ENCODE data around the gene NAAA.

NAAA gene

DNA sequence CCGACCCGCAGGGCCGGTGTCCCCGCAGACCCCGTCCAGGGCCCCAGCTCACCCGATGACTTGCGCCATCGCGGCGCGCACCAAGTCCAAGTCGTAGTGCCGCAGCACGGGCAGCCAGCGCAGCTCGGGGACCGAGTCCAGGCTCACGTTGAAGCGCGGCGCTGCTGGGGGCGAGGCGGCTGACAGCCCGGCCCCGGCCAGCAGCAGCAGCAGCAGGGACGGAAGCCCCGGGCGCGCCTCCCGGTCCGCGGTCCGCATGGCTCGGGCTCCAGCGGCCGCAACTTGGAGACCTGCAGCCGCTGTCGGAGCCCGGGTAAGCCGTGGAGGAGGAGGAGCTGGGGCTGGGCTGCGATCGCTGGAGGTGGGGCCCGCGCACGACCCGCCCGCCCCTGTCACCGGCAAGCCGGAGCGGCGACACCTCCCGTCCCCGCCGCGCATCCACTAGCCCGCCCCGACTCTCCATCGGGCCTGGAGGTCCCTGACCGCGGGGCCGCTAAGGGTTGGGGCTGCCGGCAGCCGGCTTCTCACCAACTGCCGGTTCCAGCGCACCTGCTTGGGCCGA lies at the start of gene NAAA:
Gene NAAA (minus strand): TSS at position 322 of the 562 bp plus-strand sequence. CDS start 64 bp downstream, at position 258.
- no peak for TF ChIP-seq CTCF (IDR thresholded peaks at IDR 0.05)
- peak; percentile 79 for DNase-seq
- Mint-ChIP-seq H3K27me3 (ENCODE audit: low read depth, poor library complexity) (peaks cover 38% of the 10 kb centered on the region), H3K4me3 (peak within 1 kb of the TSS; percentile 89), H3K4me1 (peaks cover 8% of the 10 kb centered on the region), H3K9me3 (no peaks in the 10 kb centered on the region), H3K36me3 (ENCODE audit: low read depth) (peaks cover 22% of the 10 kb centered on the region), H3K27ac (no peak within 1 kb of the TSS)

- no peak overlapping the region for H3K27ac Mint-ChIP-seq
- peaks cover 19% of the 10 kb centered on the region for H3K27me3 Mint-ChIP-seq (ENCODE audit: low read depth, poor library complexity)
- no peak for DNase-seq
- TF ChIP-seq CTCF (IDR thresholded peaks at IDR 0.05), result no peak
- peaks cover 8% of the 10 kb centered on the region for H3K9me3 Mint-ChIP-seq
- H3K36me3 Mint-ChIP-seq (ENCODE audit: low read depth), result peaks cover 24% of the 10 kb centered on the region
- peak overlapping the region; percentile 92 for H3K4me3 Mint-ChIP-seq
- H3K4me1 Mint-ChIP-seq, result peaks cover 22% of the 10 kb centered on the region
Observed at GRCh38 chr4:75989846-75990528, 49.2 kb upstream of the NAAA start.

GRCh38 chr4:75985116-75985515 lies 44.3 kb upstream of the NAAA start:
- H3K9me3 Mint-ChIP-seq, result no peaks in the 10 kb centered on the region
- H3K27ac Mint-ChIP-seq, result no peak overlapping the region
- TF ChIP-seq CTCF (IDR thresholded peaks at IDR 0.05), result no peak
- H3K36me3 Mint-ChIP-seq (ENCODE audit: low read depth), result peaks cover 50% of the 10 kb centered on the region
- no peak for DNase-seq
- H3K27me3 Mint-ChIP-seq (ENCODE audit: low read depth, poor library complexity), result no peaks in the 10 kb centered on the region
- H3K4me1 Mint-ChIP-seq, result peaks cover 22% of the 10 kb centered on the region
- no peak overlapping the region for H3K4me3 Mint-ChIP-seq

- no peaks in the 10 kb centered on the region for H3K27me3 Mint-ChIP-seq (ENCODE audit: low read depth, poor library complexity)
- peaks cover 14% of the 10 kb centered on the region for H3K9me3 Mint-ChIP-seq
- no peak overlapping the region for H3K27ac Mint-ChIP-seq
- no peak for TF ChIP-seq CTCF (IDR thresholded peaks at IDR 0.05)
- no peak for DNase-seq
- no peaks in the 10 kb centered on the region for H3K4me1 Mint-ChIP-seq
- H3K36me3 Mint-ChIP-seq (ENCODE audit: low read depth), result peaks cover 61% of the 10 kb centered on the region
- H3K4me3 Mint-ChIP-seq, result no peak overlapping the region
Observed at GRCh38 chr4:75980576-75980975, 39.8 kb upstream of the NAAA start.

DNA sequence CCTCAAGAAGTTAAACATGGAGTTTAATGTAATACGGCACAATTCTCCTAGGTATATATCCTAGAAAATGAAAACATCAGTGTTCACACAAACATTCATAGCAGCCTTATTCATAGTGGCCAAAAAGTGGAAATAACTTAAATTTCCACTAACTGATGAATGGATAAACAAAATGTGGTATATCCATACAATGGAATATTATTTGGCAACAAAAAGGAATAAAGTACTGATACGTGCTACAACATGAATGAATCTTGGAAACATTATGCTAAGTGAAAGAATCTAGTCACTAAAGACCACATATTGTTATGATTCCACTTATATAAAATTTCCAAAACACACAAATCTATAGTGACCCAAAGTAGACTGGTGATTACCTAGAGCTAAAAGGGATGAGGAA lies 35.4 kb upstream of the NAAA start:
- peaks cover 15% of the 10 kb centered on the region for H3K9me3 Mint-ChIP-seq
- no peaks in the 10 kb centered on the region for H3K4me1 Mint-ChIP-seq
- no peak for DNase-seq
- H3K27ac Mint-ChIP-seq, result no peak overlapping the region
- no peak for TF ChIP-seq CTCF (IDR thresholded peaks at IDR 0.05)
- no peaks in the 10 kb centered on the region for H3K27me3 Mint-ChIP-seq (ENCODE audit: low read depth, poor library complexity)
- no peak overlapping the region for H3K4me3 Mint-ChIP-seq
- H3K36me3 Mint-ChIP-seq (ENCODE audit: low read depth), result peaks cover 81% of the 10 kb centered on the region

GRCh38 chr4:75973766-75974165 lies 33.0 kb upstream of the NAAA start:
- Mint-ChIP-seq H3K27ac (no peak overlapping the region), H3K4me3 (no peak overlapping the region), H3K27me3 (ENCODE audit: low read depth, poor library complexity) (no peaks in the 10 kb centered on the region), H3K9me3 (peaks cover 15% of the 10 kb centered on the region), H3K4me1 (no peaks in the 10 kb centered on the region), H3K36me3 (ENCODE audit: low read depth) (peaks cover 86% of the 10 kb centered on the region)
- DNase-seq, result no peak
- no peak for TF ChIP-seq CTCF (IDR thresholded peaks at IDR 0.05)
